Thyroid gland (tissue), 4 donors: ENCODE measurements around the gene NUDT7.
A peak's percentile ranks its signal among the peaks of the same experiment; 100 is the strongest.

Experiments
- POLR2A ChIP-seq, 2 donors: fragments of 450-650 bp; IDR thresholded peaks; one replicate each; pipeline ENCODE4 v1.6.1; 2017; ENCODE audit warnings: antibody characterized with exemption in 2 of 2, mild to moderate bottlenecking in 2 of 2, moderate library complexity in 1 of 2
- TF ChIP-seq, protein P1 (sequence below), 6 experiments: fragments of 200-600 bp in 3 of 6; fragments of 450-650 bp in 3 of 6; sonication (generic) in 3 of 6; IDR thresholded peaks; one replicate each; pipeline ENCODE4 v1.5.1; 2016 to 2019; ENCODE audit warnings: antibody characterized with exemption in 6 of 6, mild to moderate bottlenecking in 2 of 6, inconsistent platforms in 1 of 6, moderate library complexity in 1 of 6

DNA sequence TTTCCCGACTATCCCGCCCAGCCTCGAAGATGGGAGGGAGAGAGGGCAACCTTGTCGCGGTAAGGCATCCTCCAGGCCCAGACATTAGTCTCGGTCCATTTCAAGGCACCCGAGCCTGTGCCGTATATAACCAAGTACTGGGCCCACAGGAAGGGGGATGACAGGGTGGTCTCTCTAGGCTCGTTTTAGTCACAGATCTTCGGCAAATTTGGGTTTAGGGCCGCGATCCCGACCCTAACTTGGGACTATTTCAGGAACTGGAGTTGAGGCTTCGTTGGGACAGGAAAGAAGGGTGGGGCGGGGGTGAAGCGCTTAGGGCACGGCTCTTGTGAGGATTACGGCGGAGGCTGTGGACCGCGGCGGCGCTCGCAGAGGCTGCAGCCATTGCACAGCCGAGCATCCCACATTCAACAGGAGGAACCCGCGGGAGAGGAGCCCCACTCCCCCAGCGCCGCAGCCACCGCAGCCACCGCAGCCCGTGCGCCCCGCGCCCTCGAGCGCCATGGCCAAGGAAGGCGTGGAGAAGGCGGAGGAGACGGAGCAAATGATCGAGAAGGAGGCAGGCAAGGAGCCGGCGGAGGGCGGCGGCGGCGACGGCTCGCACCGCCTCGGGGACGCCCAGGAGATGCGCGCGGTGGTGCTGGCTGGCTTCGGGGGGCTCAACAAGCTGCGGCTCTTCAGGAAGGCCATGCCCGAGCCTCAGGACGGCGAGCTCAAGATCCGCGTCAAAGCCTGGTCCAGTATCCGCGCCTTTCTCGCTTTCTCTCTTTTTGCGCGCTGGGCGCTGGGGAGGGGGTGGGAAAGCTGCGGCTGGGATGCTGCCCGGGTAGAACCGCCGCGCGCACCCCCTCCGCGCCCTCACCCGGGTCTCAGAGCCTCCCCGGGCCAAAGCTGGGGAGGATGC, 66.1 kb downstream of the NUDT7 start, which contains the start of gene VAT1L:
- TF ChIP-seq POLR2A (IDR thresholded peaks at IDR 0.05), result peak in 1 of 2 donors; percentile 61
- TF ChIP-seq, protein P1, sequence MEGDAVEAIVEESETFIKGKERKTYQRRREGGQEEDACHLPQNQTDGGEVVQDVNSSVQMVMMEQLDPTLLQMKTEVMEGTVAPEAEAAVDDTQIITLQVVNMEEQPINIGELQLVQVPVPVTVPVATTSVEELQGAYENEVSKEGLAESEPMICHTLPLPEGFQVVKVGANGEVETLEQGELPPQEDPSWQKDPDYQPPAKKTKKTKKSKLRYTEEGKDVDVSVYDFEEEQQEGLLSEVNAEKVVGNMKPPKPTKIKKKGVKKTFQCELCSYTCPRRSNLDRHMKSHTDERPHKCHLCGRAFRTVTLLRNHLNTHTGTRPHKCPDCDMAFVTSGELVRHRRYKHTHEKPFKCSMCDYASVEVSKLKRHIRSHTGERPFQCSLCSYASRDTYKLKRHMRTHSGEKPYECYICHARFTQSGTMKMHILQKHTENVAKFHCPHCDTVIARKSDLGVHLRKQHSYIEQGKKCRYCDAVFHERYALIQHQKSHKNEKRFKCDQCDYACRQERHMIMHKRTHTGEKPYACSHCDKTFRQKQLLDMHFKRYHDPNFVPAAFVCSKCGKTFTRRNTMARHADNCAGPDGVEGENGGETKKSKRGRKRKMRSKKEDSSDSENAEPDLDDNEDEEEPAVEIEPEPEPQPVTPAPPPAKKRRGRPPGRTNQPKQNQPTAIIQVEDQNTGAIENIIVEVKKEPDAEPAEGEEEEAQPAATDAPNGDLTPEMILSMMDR (IDR thresholded peaks at IDR 0.05), result no peak
